Panc1 (cell line): Measurements from ENCODE around the gene ZMIZ2.

ENCODE experiments used
- POLR2AphosphoS5 ChIP-seq: IDR thresholded peaks from 2 replicates; pipeline ENCODE4 v1.6.1; 2012; ENCODE audit warnings: mild to moderate bottlenecking, low read depth, low read length, moderate library complexity
- SIN3A ChIP-seq: IDR thresholded peaks from 2 replicates; pipeline ENCODE4 v1.6.1; 2012; ENCODE audit warnings: low read depth, mild to moderate bottlenecking, low read length, moderate library complexity, borderline replicate concordance; ENCODE audit not compliant: insufficient read depth
- TF ChIP-seq, protein P1 (sequence below): fragments of 450-650 bp; IDR thresholded peaks from 2 replicates; pipeline ENCODE4 v1.5.1; 2017; ENCODE audit warnings: mild to moderate bottlenecking
- TF ChIP-seq, protein P2 (sequence below), 2 experiments: IDR thresholded peaks; 2 replicates each; pipeline ENCODE4 v1.6.1; 2011 to 2012; ENCODE audit warnings: low read depth in 2 of 2, control low read depth in 1 of 2, low read length in 1 of 2, mild to moderate bottlenecking in 1 of 2, moderate library complexity in 1 of 2; ENCODE audit not compliant: insufficient read depth in 1 of 2

DNA sequence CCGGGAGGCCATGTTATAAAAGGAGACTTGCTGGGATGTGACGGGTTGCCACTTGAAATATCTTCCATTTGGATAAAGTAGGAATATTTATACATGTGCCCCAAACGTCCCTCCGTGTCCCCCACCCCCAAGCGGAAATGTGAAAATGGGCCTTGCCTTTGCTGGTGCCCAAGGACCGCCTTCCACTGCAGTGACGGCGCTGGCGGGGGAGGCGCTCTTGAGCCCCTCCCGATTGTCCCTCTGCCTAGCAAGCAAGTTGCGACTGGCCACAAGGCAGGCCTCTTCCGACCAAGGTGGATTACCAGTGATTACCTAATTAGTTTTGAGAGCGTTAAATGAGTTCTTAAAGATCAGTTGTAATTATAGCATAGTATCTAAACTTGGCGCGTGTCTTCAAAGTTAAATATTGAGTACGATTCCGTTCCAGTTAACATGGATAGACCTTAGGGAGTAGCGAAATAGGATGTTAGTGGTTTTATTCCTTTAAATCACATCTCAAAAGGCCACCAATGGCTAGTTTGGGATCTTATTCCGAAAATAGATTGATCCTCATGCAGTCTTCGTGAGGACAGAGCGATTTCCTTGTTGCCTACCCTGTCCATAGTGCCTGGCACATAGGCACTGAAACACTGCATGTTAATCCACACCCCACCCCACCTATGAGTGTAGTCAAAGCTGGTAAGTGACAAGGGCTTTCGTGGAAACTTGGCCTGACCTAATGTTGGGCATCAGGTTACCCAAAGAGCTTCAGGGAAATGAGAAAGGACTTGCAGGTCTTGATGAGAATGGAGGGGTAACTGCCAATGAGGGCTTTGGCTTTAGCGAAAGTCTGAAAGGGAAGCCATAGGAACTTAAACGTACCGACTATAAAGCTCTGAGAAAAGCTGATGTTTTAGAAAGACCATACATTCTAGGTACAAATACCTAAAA is 48.9 kb downstream of the ZMIZ2 start:
- TF ChIP-seq SIN3A (0 out of 2 replicates have a peak, but pooled peaks have one; percentile 44), POLR2AphosphoS5 (peak; percentile 71; the same call in 1 of the 2 replicates)
- TF ChIP-seq, protein P1, sequence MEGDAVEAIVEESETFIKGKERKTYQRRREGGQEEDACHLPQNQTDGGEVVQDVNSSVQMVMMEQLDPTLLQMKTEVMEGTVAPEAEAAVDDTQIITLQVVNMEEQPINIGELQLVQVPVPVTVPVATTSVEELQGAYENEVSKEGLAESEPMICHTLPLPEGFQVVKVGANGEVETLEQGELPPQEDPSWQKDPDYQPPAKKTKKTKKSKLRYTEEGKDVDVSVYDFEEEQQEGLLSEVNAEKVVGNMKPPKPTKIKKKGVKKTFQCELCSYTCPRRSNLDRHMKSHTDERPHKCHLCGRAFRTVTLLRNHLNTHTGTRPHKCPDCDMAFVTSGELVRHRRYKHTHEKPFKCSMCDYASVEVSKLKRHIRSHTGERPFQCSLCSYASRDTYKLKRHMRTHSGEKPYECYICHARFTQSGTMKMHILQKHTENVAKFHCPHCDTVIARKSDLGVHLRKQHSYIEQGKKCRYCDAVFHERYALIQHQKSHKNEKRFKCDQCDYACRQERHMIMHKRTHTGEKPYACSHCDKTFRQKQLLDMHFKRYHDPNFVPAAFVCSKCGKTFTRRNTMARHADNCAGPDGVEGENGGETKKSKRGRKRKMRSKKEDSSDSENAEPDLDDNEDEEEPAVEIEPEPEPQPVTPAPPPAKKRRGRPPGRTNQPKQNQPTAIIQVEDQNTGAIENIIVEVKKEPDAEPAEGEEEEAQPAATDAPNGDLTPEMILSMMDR, result no peak; the same call in 1 of the 2 replicates
- TF ChIP-seq, protein P2, sequence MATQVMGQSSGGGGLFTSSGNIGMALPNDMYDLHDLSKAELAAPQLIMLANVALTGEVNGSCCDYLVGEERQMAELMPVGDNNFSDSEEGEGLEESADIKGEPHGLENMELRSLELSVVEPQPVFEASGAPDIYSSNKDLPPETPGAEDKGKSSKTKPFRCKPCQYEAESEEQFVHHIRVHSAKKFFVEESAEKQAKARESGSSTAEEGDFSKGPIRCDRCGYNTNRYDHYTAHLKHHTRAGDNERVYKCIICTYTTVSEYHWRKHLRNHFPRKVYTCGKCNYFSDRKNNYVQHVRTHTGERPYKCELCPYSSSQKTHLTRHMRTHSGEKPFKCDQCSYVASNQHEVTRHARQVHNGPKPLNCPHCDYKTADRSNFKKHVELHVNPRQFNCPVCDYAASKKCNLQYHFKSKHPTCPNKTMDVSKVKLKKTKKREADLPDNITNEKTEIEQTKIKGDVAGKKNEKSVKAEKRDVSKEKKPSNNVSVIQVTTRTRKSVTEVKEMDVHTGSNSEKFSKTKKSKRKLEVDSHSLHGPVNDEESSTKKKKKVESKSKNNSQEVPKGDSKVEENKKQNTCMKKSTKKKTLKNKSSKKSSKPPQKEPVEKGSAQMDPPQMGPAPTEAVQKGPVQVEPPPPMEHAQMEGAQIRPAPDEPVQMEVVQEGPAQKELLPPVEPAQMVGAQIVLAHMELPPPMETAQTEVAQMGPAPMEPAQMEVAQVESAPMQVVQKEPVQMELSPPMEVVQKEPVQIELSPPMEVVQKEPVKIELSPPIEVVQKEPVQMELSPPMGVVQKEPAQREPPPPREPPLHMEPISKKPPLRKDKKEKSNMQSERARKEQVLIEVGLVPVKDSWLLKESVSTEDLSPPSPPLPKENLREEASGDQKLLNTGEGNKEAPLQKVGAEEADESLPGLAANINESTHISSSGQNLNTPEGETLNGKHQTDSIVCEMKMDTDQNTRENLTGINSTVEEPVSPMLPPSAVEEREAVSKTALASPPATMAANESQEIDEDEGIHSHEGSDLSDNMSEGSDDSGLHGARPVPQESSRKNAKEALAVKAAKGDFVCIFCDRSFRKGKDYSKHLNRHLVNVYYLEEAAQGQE (IDR thresholded peaks at IDR 0.05; ENCODE audit: insufficient read depth in 1 of 2, low read depth in 2 of 2, low read length in 1 of 2), result no peak
